ENCODE data around the gene CCDC85C. TPM values are rescaled to one million over a fixed set of nuclear protein-coding genes. Genes with fewer than 3 reads are reported as not detected.

The CCDC85C gene
- total and polyA plus RNA-seq, 10 of the 15 experiments (the other 5 are each of a cell fraction or from before 2014, with no cell fraction given), result 0.03 to 3.6 (median 1.1) TPM

GRCh38 chr14:99649643-99650042, 45.6 kb upstream of the CCDC85C start:
- ChIA-PET CTCF (no interaction called here), SMC1A (ENCODE audit: uncharacterized antibody, unreplicated experiment) (no interaction called here), RAD21 (ENCODE audit: unreplicated experiment) (no interaction called here), POLR2A (no interaction called here)
- no peak for ATAC-seq
- no peaks in the 10 kb centered on the region for H4K20me1 ChIP-seq (ENCODE audit: control insufficient read depth, insufficient read depth)
- H2AFZ ChIP-seq (ENCODE audit: control insufficient read depth, low read depth, low read length), result no peak overlapping the region
- intact Hi-C loops (cut with micrococcal nuclease; ENCODE audit: unreplicated experiment), result no loop called here
- H3K36me3 ChIP-seq (ENCODE audit: control insufficient read depth in 2 of 2, insufficient read depth in 2 of 2, low read length in 1 of 2), result no peaks in the 10 kb centered on the region
- no peaks in the 10 kb centered on the region; a peak in 1 of 4 replicates for H3K27me3 ChIP-seq (replicated peaks in 1 of 2; ENCODE audit: control insufficient read depth in 2 of 2, insufficient read depth in 2 of 2, low read length in 1 of 2)
- WGBS (ENCODE audit: insufficient coverage, insufficient replicate concordance, low lambda C conversion rate, missing lambda C conversion rate), result 44% methylated on average over 8 of the region's 8 CpGs
- in situ Hi-C loops (cut with MboI), result no loop called here
- H3K4me1 ChIP-seq (ENCODE audit: control insufficient read depth, insufficient read depth, low read length), result no peaks in the 10 kb centered on the region
- H3K4me2 ChIP-seq (ENCODE audit: control insufficient read depth, insufficient read depth), result no peak overlapping the region
- no peak for DNase-seq (ENCODE audit: low read depth, low spot score)
- no peak overlapping the region for H3K4me3 ChIP-seq
- no peak overlapping the region for H3K27ac ChIP-seq (ENCODE audit: control insufficient read depth, insufficient read depth)
- no TSS peak for BruUV-seq (replicated peaks)
- no peak overlapping the region for H3K9ac ChIP-seq (ENCODE audit: control insufficient read depth, insufficient read depth, low read length)
- no peaks in the 10 kb centered on the region for H3K79me2 ChIP-seq (ENCODE audit: control insufficient read depth, insufficient read depth, low read length)
- no peaks in the 10 kb centered on the region; the same call in 2 of the 3 replicates for H3K9me3 ChIP-seq (replicated peaks; ENCODE audit: control insufficient read depth, insufficient read depth, low read length)
- TF ChIP-seq LARP7 (IDR thresholded peaks at IDR 0.05) (no peak), PBX3 (IDR thresholded peaks at IDR 0.05; ENCODE audit: insufficient replicate concordance, low read depth, low read length) (no peak), RUNX3 (IDR thresholded peaks at IDR 0.05; ENCODE audit: low read length) (no peak), PAX5 (IDR thresholded peaks at IDR 0.05; ENCODE audit: borderline replicate concordance, low read depth, low read length) (no peak), TCF3 (IDR thresholded peaks at IDR 0.05; ENCODE audit: borderline replicate concordance, insufficient read depth, low read depth, low read length) (no peak), KDM1A (IDR thresholded peaks at IDR 0.05; ENCODE audit: borderline replicate concordance) (no peak), SMARCA5 (IDR thresholded peaks at IDR 0.05) (no peak), SIN3A (IDR thresholded peaks at IDR 0.05; ENCODE audit: low read depth, low read length) (no peak), SMC3 (IDR thresholded peaks at IDR 0.05; ENCODE audit: borderline replicate concordance, low read length) (no peak), NR2C1 (IDR thresholded peaks at IDR 0.05) (no peak), ASH2L (IDR thresholded peaks at IDR 0.05; ENCODE audit: borderline replicate concordance, low read depth) (no peak), ATF3 (IDR thresholded peaks at IDR 0.05; ENCODE audit: borderline replicate concordance, extremely low read depth, low read depth, low read length) (no peak), POLR2AphosphoS2 (IDR thresholded peaks at IDR 0.05; ENCODE audit: low read depth, low read length) (no peak), RELA (IDR thresholded peaks at IDR 0.05; ENCODE audit: borderline replicate concordance, partially characterized antibody) (no peak), SRF (IDR thresholded peaks at IDR 0.05; ENCODE audit: low read depth in 2 of 2, low read length in 2 of 2) (no peak), ZBTB33 (IDR thresholded peaks at IDR 0.05) (no peak), BCLAF1 (IDR thresholded peaks at IDR 0.05) (no peak)
- no peak for FAIRE-seq

All from GM12878 (cell line).